Activated CD8-positive, alpha-beta T cell treated with anti-CD3 and anti-CD28 coated beads for 36 hours (primary cell): ENCODE measurements around the gene HMGN5. TPM values are rescaled to one million over a fixed set of nuclear protein-coding genes. Genes with fewer than 3 reads are reported as not detected.

Source experiments
- ATAC-seq: fragments of 200-7000 bp; cut with Tn5 transposase; one replicate; pipeline ENCODE4 v1.10.0; 2021; ENCODE audit warnings: mild to moderate bottlenecking, moderate library complexity
- CTCF ChIA-PET: fragments of 350-600 bp; sonication (Branson Sonifier 250); formaldehyde crosslinking; loops from one replicate; lab custom pipeline; 2021; ENCODE audit warnings: antibody characterized with exemption; lab: Charles Lee
- POLR2A ChIA-PET: fragments of 350-600 bp; sonication (Branson Sonifier 250); formaldehyde crosslinking; loops from one replicate; lab custom pipeline; 2021; ENCODE audit warnings: antibody characterized with exemption; lab: Charles Lee
- DNase-seq: peaks from one replicate; pipeline ENCODE4 v3.0.0-alpha.2; 2020
- H3K27ac Mint-ChIP-seq: one replicate; pipeline ENCODE4 v1.8.0; 2021; ENCODE audit warnings: mild to moderate bottlenecking, mixed read lengths
- H3K27me3 Mint-ChIP-seq: one replicate; pipeline ENCODE4 v1.8.0; 2021; ENCODE audit warnings: mixed read lengths
- H3K36me3 Mint-ChIP-seq: one replicate; pipeline ENCODE4 v1.8.0; 2021; ENCODE audit warnings: low read depth, mixed read lengths
- H3K4me1 Mint-ChIP-seq: one replicate; pipeline ENCODE4 v1.8.0; 2021; ENCODE audit warnings: low read depth, mixed read lengths
- H3K4me3 Mint-ChIP-seq: one replicate; pipeline ENCODE4 v1.8.0; 2021; ENCODE audit warnings: mild to moderate bottlenecking, moderate library complexity, mixed read lengths
- H3K9me3 Mint-ChIP-seq: one replicate; pipeline ENCODE4 v1.8.0; 2021; ENCODE audit warnings: mixed read lengths
- intact Hi-C: fragments of 100-400 bp; cut with micrococcal nuclease; formaldehyde crosslinking; loops from one replicate; pipeline ENCODE4 v1.10.0; 2022
- total RNA-seq, 2 experiments: library from RNA; stranded (reverse); gene quantifications; one replicate each; pipeline ENCODE4 v1.2.3, GENCODE V29; 2021
- TF ChIP-seq, protein P1 (sequence below): fragments of 200-600 bp; IDR thresholded peaks from one replicate; pipeline ENCODE4 v1.8.0; 2022; ENCODE audit warnings: antibody characterized with exemption, mild to moderate bottlenecking

The HMGN5 gene, protein sequence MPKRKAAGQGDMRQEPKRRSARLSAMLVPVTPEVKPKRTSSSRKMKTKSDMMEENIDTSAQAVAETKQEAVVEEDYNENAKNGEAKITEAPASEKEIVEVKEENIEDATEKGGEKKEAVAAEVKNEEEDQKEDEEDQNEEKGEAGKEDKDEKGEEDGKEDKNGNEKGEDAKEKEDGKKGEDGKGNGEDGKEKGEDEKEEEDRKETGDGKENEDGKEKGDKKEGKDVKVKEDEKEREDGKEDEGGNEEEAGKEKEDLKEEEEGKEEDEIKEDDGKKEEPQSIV
- total RNA-seq: 1 to 10 TPM; 3.2 to 4.3 TPM

- Mint-ChIP-seq H3K36me3 (peaks cover 10% of the 10 kb centered on the region), H3K9me3 (no peaks in the 10 kb centered on the region), H3K27me3 (no peaks in the 10 kb centered on the region), H3K4me1 (peaks cover 39% of the 10 kb centered on the region), H3K4me3 (peak within 1 kb of the TSS; percentile 97), H3K27ac (peak within 1 kb of the TSS; percentile 97)
- POLR2A ChIA-PET: interaction anchor here (1.2 kb wide), 1 partner anchor 392 kb away, joined by 3 read pairs; the partner anchor contains the start of gene BRWD3
- ATAC-seq (peak; percentile 95), DNase-seq (peak; percentile 81)
- CTCF ChIA-PET: interaction anchor here (1.0 to 1.3 kb wide), 3 partner anchors 9 to 175 kb away, joined by 3 to 6 read pairs (median 5); no protein-coding TSS in a partner anchor
- intact Hi-C loops: no loop called here
- TF ChIP-seq, protein P1, sequence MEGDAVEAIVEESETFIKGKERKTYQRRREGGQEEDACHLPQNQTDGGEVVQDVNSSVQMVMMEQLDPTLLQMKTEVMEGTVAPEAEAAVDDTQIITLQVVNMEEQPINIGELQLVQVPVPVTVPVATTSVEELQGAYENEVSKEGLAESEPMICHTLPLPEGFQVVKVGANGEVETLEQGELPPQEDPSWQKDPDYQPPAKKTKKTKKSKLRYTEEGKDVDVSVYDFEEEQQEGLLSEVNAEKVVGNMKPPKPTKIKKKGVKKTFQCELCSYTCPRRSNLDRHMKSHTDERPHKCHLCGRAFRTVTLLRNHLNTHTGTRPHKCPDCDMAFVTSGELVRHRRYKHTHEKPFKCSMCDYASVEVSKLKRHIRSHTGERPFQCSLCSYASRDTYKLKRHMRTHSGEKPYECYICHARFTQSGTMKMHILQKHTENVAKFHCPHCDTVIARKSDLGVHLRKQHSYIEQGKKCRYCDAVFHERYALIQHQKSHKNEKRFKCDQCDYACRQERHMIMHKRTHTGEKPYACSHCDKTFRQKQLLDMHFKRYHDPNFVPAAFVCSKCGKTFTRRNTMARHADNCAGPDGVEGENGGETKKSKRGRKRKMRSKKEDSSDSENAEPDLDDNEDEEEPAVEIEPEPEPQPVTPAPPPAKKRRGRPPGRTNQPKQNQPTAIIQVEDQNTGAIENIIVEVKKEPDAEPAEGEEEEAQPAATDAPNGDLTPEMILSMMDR: no peak
Observed at GRCh38 chrX:81201671-81202455, at the start of gene HMGN5, which contains the start of gene SH3BGRL. Gene HMGN5 (minus strand): TSS chrX:81201913. CDS start chrX:81121549, 80,364 bp downstream. Gene SH3BGRL (plus strand): TSS chrX:81202102. CDS start chrX:81202201, 99 bp downstream.

GRCh38 chrX:81241753-81242152 lies 40.0 kb upstream of the HMGN5 start:
- intact Hi-C loops: no loop called here
- TF ChIP-seq, protein P1: no peak
- no peak for ATAC-seq

GRCh38 chrX:81240701-81241331 lies 39.1 kb upstream of the HMGN5 start:
- ATAC-seq: no peak
- Mint-ChIP-seq H3K4me1 (peaks cover 1% of the 10 kb centered on the region), H3K27ac (no peak overlapping the region), H3K9me3 (peaks cover 3% of the 10 kb centered on the region), H3K27me3 (no peaks in the 10 kb centered on the region), H3K36me3 (peaks cover 48% of the 10 kb centered on the region), H3K4me3 (no peak overlapping the region)
- DNase-seq: no peak
- ChIA-PET POLR2A (no interaction called here), CTCF (no interaction called here)
- TF ChIP-seq, protein P1: no peak
- intact Hi-C loops: no loop called here

More at GRCh38 chrX:81241753-81242152, 40.0 kb upstream of the HMGN5 start:
- H3K4me1 Mint-ChIP-seq: peaks cover 1% of the 10 kb centered on the region
- no peak overlapping the region for H3K4me3 Mint-ChIP-seq
- ChIA-PET POLR2A (no interaction called here), CTCF (no interaction called here)
- no peak overlapping the region for H3K27ac Mint-ChIP-seq
- peaks cover 3% of the 10 kb centered on the region for H3K9me3 Mint-ChIP-seq
- no peaks in the 10 kb centered on the region for H3K27me3 Mint-ChIP-seq
- DNase-seq: no peak
- peaks cover 44% of the 10 kb centered on the region for H3K36me3 Mint-ChIP-seq

- peaks cover 3% of the 10 kb centered on the region for H3K4me1 Mint-ChIP-seq
- DNase-seq (no peak), ATAC-seq (no peak)
- intact Hi-C loops: no loop called here
- H3K27ac Mint-ChIP-seq: no peak overlapping the region
- ChIA-PET CTCF (no interaction called here), POLR2A (no interaction called here)
- TF ChIP-seq, protein P1: no peak
- H3K9me3 Mint-ChIP-seq: peaks cover 3% of the 10 kb centered on the region
- H3K4me3 Mint-ChIP-seq: no peak overlapping the region
- no peaks in the 10 kb centered on the region for H3K27me3 Mint-ChIP-seq
- peaks cover 54% of the 10 kb centered on the region for H3K36me3 Mint-ChIP-seq
Observed at GRCh38 chrX:81238166-81238565, 36.5 kb upstream of the HMGN5 start.
